DND-41 (cell line): ENCODE results near the gene TEAD1.

Experiments
- CTCF ChIP-seq: IDR thresholded peaks from 2 replicates; pipeline ENCODE4 v1.5.1; 2012; ENCODE audit warnings: borderline replicate concordance, low read length, moderate library complexity, mild to moderate bottlenecking; ENCODE audit not compliant: poor library complexity, severe bottlenecking; ENCODE audit errors: extremely low read depth
- EZH2 ChIP-seq: IDR thresholded peaks from 3 replicates; pipeline ENCODE4 v1.6.1; 2012; ENCODE audit warnings: borderline replicate concordance, low read depth, mild to moderate bottlenecking, moderate library complexity, low read length, inconsistent platforms; ENCODE audit not compliant: severe bottlenecking

- no peak for TF ChIP-seq EZH2
- no peak for TF ChIP-seq CTCF
Measured at GRCh38 chr11:12949453-12949852, 275.2 kb downstream of the TEAD1 start.
